Frontal cortex (tissue), 4 donors: Measurements from ENCODE around the gene TMOD1. TPM values are rescaled to one million over a fixed set of nuclear protein-coding genes. Genes with fewer than 3 reads are reported as not detected.
A peak's percentile ranks its signal among the peaks of the same experiment; 100 is the strongest.
"Not testable (repeated sequence)": the region's sequence is repeated elsewhere in the genome, so short reads cannot be mapped to it uniquely, and the experiment has no call there.

Experiments
- DNase-seq, 2 donors: peaks; one replicate each; pipeline ENCODE4 v3.0.0; 2012; ENCODE audit warnings: low spot score in 2 of 2
- FAIRE-seq: peaks from 2 replicates; lab custom pipeline; 2012; peaks lifted over from hg19 to GRCh38; lab: Jason Lieb, UNC
- total RNA-seq: library from RNA; depleted of rRNA; stranded (reverse); fragments of >200 nt; gene quantifications from one replicate; pipeline ENCODE4 v1.2.3, GENCODE V29; 2014
- donor health status: control.
- donor health status: control.
- donor health status: control.

Gene TMOD1
- total RNA-seq, 1 donor from 2014 or later = 20.0 TPM

DNA sequence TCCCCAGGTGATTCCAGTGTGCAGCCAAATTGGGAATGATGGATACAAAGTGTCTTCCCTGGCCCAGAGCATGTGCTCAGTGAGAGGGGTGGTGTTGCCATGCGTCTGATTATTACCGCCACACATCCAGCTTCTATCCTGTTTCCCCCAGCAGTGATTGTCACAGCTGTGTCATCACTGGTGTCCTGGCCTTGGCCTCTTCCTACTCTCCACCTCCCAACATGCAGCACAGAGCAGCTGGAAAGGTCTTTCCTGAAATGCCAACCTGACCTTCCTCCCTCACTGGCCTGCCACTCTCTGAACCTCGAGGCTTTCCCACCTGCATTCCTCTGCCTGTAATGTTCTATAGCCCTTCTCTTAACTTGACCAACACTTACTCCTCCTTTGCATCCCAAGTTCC lies 60.0 kb downstream of the TMOD1 start:
- FAIRE-seq = no peak

DNA sequence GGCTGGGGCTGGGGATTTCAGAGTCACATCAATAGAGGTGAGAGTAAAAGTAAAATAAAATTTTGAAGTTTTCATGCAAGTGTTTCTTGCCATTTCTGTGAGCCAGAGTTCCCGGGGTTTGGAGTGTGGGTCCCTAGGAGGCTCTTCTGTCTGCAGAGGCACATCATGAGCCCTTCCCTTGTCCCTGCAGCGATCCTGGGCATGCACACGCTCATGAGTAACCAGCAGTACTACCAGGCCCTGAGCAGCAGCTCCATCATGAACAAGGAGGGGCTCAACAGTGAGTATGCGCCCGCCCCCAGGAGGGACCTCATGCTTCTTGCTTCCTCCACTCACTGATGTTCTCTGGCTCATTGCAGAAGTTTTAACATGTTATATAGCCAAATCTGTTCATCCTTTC lies 61.1 kb downstream of the TMOD1 start:
- no peak for DNase-seq
- FAIRE-seq = no peak

More for the DNA sequence above, 60.0 kb downstream of the TMOD1 start:
- DNase-seq = no peak

DNA sequence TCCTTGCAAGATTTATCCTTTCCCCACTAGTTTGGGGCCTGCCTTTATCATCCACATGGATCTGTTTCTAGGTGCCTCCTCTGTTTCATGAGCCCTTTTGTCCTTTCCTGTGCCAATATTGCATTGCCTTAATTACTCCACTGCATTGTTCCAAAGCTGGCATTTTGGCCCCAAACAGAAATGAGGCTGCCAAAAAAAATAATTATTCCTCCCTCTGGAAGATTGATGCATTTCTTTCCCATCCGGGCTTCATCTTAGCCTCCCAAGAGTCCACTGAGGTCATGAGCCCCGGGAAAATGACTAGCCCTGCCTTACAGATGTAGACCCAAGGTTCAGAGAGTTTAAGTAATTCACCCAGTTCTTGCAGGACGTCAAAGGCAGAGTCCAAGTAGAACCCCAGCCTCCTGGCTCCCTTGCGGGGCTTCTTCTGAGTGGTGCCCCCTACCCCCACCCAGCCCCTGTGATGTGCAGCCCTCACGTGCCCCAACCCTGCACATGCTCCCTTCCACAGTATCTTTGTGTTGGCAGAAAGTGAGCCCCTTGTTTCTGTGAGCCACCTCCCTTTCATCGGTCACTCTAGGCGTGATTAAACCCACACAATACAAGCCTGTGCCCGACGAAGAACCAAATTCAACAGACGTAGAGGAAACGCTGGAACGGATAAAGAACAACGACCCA lies 62.1 kb downstream of the TMOD1 start:
- DNase-seq = no peak
- FAIRE-seq = no peak

DNA sequence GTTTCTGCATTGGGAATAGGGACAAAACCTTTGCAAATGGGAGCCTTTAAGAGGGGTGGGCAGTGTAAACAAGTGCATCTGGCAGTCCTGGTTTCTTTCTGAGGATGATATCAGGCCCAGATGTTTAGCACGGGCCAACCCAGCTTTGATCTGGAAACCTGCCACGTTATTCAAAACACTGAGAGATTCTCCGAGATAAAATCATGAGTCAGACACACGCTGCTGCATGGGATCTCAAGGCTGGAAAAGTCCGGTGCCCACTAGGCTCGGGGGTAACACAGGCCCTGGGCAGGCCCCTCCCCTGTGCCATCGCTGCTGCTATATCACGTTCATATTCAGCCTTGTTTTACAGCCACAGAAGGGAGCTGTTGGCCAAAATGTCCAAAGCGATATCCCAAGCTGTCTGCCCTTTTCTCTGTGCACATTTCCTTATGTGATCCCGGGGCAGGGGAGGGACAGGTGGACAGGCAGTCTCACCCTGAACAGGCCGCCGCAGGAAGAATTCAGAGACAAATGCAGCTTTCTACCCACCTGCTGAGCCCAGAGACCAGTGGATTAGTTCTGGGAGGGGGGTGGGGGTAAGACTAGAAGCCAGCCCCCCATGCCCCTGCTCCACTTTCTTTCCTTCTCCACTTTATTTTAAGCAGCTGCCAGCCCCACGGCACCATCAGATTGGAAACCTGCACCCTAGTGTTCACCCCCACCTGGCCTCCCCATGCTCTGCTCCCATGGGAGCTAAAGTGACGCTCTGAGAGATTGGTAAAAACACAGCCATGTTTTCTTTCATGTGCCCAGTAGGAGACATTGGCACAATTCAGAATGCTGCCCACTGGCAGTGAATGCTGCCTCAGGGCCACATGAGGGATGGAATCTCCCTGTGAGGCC lies 63.1 kb downstream of the TMOD1 start:
- DNase-seq (no peak), FAIRE-seq (no peak)

DNA sequence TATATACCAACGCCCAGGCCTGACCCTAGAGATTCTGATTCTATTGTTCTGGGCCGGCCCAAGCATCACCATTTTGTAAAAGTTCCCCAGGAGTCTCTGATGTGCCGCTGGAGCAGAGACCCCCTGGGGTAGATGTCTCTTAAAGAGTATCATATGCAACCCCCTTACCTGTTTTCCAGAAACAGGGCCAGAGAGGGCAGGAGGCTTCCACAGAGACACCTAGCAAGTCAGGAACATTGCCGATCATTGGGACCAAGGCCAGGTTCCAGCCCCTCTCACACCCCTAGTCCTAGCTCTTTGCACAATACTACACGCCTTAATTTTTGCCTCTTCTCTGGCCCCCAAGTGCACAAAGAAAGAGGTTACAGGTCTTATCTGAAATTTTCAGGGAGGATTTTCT lies 63.8 kb downstream of the TMOD1 start:
- no peak for DNase-seq
- no peak for FAIRE-seq

DNA sequence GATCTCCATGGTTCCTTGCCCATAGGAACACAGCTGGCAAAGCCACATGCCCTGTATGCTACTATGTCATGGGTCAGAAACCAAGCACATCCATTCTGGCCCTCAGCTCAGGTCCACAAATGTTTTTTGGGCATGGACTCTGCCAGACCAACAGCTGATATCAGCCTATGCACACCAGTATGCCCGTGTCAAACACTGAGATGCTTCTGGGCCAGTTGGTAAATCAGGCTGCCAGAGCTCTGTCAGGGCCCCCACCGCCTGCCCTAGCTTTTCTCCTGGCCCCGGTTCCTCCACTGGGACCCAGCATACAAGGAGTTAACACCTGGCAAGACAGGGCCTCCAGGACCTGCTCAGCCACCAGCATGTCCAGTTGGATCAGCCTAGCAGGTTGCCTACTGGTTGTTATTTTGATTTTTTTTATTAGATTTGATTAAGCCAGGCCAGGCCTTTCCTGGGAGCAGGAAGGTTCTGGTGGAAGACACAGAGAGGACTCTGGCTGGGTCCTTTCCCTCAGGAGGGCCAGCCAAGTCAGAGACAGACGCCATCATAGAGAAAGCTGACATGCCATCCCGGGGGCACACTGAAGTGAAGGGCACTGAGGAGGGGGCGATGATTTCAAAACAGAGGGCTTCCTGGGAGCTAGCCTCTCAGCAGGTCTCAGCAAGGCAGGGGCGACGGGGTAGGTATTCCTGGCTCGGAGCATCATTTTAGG lies 65.9 kb downstream of the TMOD1 start:
- DNase-seq = no peak

DNA sequence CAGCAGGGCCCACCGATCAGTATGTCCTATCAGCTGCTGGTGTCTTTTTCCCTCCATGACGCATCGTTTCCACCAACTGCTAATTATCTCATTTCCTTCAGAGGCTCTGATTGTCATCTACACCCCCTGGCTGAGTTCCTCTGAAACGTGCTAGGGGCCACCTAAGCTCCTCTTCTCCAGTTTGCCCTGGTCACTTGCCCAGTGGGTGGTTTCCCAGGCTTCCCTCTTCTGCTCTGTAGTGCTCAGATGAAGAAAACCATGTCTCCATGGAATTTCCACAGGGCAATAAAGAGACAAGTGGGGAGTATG lies 66.4 kb downstream of the TMOD1 start:
- DNase-seq = no peak
- FAIRE-seq = no peak

More for the DNA sequence above, 65.9 kb downstream of the TMOD1 start:
- FAIRE-seq = no peak

DNA sequence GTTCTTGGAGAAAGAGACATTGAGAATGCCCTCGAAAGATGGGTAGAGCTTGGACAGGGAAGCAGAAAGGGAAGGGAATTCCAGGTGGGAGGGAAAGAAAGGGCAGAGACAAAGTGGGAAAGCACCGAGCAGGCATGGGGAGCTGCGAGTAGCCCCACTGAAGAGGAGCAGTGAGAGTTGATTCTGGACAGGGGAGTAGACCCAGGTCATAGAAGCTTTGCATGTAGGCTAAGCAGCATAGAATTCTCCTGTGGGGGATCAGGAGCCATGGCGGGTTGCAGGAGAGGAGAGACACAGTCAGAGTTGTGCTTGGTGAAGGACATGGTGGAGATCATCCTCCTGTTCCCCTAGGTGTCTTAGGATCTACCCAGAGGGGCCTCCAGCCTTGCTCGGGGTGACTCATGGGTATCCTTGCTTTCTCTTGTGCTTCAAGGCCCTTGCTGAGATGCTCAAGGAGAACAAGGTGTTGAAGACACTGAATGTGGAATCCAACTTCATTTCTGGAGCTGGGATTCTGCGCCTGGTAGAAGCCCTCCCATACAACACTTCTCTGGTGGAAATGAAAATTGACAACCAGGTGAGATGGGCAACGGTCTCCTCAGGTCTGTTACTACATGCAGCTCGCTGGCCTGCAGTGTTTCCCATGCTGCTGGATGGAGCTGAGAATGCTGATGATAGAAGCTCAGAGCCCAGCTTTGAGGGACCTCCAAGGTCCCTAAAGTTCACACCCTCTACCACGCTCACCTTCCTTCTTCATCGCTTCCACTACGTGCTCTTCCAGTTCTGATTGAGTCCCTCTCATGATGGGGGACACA lies 67.2 kb downstream of the TMOD1 start:
- DNase-seq (no peak), FAIRE-seq (no peak)

DNA sequence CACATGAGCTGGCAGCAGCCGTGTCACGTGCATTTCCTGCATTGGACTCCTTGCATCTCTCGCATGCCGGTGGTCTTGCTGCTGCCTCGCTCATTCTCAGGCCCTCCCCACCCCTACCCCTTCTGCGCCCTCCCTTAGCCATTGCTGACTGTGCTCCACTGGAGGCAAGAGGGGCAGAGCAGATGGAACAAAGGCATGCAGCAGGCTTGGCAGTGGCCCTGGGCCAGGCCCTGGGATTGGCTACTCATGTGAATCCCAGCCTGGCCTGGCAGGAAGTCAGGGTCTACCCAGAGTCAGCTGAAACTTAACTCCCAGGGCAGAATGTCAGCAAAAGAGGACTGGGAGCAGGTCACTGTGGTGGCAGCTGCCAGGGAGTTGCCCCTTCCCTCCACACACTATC lies 69.4 kb downstream of the TMOD1 start:
- FAIRE-seq (no peak), DNase-seq (peak in 1 of 2 donors; percentile 57)

DNA sequence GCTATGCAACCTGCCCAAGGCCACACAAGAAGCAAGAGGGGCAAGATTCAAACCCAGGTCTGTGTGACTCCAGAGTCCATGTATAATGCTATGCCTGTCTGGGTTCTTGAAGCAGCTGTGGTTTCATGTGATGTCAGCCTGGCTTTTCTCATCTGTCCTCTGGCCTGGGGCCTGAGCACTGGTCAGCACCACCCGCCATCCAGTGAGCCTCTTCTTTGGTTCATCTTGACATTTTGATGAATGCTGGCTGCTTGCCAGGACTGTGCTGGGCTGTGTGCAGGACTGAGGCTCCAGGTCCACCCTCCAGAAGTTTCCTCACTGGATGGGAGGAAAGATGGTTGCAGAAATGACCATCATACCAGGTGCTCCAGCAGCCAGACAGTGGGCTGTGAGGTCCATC lies 70.2 kb downstream of the TMOD1 start:
- DNase-seq (no peak), FAIRE-seq (no peak)

DNA sequence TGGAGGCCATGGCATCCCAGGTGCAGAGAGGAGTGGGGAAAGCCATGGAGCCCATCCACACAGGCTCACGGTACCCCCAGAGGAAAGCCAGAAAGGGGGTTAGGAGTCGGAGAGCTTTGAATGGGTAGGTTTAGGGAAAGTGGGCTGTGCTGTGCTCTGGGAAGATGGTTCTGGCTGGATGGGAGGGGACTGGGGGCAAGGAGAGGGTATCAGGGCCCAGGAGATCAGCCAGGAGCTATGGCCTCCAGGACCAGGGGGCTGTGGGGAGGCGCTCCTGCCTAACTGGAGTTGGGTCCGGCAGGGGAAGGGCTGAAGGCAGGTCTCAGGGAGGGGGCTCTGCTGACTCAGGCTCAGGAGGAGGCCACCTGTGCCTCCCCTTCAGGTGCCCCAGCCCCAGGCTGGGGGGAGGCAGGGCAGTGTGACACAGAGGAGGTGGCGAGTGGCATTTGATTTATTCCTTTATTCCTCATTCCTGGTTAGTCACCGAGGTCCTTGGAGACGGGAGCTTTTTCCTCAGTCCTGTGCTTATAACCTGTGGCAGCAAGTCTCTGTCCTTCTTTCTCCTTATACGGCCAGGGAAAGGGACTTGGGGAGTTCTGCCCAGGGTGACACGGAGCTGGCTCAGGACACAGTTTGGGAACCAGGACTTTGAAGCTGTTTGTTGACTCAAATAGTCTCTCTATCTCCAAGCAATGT lies 70.9 kb downstream of the TMOD1 start:
- DNase-seq (no peak), FAIRE-seq (no peak)

DNA sequence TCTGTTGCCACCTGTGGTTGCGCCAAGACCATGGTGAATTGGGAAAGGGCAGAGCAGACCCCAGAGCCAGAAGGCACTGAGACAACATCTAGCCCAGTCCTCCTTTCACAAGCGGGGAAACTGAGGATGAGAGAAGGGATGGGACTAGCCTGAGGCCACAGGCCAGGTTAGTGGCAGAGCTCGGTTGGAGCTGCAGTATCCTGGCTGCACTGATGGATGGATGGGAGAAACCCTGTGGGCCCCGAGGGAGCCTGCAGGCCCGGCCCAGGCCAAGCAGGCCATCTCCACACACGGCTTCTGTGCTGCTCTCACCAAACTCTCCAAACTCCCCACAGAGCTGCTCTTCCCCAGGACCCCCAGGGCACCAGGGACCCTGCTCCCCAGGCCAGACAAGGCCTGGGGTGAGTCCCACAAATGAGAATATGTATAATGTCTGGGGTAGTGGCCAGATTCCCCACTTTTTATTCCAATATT lies 71.5 kb downstream of the TMOD1 start:
- no peak for DNase-seq
- no peak for FAIRE-seq

DNA sequence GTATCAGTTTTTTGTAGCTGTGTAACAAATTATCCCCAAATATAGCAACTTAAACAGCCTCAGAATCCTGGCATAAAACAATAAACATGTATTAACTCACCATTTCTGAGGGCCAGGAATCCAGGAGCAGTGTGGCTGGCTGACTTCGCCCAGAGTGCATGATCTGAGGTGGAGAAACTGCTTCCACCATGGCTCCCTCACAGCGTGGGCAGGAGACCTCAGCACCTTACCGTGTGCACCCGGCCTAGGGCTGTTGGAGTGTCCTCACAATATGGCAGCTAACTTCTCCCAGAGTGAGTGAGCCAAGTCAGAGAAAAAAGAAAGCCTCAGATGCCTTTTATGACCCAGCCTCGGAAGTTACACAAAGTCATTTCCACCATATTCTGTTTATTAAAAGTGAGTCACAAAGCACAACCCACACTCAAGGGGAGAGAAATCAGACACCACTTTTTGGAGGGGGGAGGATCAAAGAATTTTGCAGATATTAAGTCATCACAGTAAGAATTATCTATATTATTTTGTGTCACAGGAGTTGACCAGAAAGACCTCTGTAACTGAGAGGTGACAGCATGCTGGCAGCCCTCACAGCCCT lies 72.1 kb downstream of the TMOD1 start:
- FAIRE-seq = no peak
- DNase-seq = no peak

DNA sequence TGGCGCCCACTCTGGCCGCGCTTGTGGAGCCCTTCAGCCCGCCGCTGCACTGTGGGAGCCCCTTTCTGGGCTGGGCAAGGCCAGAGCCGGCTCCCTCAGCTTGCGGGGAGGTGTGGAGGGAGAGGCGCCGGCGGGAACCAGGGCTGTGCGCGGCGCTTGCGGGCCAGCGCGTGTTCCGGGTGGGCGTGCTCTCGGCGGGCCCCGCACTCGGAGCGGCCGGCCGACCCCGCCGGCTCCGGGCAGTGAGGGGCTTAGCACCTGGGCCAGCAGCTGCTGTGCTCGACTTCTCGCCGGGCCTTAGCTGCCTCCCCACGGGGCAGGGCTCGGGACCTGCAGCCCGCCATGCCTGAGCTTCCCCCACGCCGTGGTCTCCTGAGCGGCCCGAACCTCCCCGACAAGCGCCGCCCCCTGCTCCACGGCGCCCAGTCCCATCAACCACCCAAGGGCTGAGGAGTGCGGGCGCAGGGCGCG lies 72.7 kb downstream of the TMOD1 start:
- not testable (repeated sequence) for FAIRE-seq, DNase-seq

DNA sequence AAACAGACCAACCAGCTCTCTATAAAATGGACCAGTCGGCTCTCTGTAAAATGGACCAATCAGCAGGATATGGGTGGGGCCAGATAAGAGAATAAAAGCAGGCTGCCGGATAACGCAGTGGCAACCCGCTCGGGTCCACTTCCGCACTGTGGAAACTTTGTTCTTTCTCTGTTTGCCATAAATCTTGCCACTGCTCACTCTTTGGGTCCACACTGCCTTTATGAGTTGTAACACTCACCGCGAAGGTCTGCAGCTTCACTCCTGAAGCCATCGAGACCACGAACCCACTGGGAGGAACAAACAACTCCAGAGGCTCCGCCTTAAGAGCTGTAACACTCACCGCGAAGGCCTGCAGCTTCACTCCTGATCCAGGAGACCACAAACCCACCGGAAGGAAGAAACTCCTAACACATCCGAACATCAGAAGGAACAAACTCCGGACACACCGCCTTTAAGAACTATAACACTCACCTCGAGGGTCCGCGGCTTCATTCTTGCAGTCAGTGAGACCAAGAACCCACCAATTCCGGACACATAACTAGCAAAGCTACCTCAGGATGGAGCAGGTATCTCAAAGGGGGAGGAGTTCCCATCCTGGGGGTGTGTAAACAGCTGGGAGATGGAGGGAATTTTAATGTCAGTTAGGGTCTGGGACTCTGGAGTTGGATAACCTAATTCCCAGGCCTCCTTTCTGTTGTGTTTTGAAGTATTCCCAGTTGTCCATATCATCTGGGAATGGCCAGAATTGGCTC lies 73.6 kb downstream of the TMOD1 start:
- not testable (repeated sequence) for DNase-seq, FAIRE-seq

DNA sequence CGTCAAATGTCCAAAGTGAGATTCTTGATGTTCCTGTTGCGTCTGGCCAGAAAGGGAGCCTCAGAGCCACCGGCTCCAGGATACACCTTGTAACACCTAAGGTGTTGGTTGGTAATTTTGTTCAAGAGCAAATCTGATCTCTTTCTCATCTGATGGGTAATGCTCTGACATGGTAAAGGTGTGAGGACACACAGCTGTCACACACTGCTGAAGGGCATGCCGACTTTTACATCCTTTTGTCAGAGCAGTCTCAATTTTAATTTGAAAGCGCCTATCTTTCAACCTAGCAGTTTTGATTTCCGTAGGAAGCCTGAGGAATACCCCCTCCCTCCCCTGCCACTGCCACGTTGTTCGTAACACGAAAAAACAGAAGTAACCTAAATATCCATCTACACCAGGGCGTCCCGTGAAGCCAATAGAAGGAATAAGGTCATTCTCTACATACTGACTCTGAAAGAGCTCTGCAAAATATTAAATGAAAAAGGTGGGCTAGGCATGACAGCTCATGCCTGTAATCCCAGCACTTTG lies 74.3 kb downstream of the TMOD1 start:
- FAIRE-seq = no peak
- no peak for DNase-seq

DNA sequence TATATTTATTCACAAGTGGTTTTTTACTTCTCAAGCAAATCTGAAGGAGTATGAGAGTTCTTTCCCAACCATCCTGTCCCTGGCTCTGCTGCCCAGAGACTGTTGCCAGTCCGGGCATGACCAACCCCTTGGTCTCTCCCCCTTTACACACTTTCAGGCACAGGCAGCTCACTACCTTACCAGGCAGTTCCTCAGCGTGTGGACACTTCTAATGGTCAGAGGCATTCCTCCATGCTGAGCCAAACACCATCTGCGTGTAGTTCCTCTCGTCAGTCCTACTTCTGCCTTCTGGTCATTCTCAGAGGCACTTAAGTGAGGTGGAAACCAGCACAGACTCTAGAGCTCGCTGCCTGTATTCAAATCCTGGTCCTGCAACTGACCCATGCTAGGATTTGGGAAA lies 75.6 kb downstream of the TMOD1 start:
- no peak for FAIRE-seq
- no peak for DNase-seq

DNA sequence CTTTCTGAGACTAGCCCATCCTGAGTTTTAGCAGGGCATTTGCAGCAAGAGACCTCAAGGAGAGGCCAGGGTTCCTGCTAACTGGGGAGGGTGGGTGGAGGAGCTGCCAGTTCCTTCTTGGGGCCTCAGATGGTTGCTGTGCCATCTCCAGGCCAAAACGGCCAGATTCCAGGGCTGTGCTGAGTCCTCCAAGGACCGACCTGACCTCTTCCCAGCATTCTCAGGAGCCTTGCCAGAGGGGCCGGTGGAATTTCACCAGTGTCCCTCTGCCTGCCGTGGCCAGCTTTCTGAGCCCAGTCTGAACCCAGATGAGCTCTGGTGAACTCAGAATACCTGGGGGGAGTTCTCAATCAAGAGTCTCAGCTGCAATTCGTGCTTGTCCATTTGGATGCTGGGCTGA lies 77.4 kb downstream of the TMOD1 start:
- DNase-seq = no peak

More for the DNA sequence above, 77.4 kb downstream of the TMOD1 start:
- no peak for FAIRE-seq
